ENCODE results near the gene PCTP.

DNA sequence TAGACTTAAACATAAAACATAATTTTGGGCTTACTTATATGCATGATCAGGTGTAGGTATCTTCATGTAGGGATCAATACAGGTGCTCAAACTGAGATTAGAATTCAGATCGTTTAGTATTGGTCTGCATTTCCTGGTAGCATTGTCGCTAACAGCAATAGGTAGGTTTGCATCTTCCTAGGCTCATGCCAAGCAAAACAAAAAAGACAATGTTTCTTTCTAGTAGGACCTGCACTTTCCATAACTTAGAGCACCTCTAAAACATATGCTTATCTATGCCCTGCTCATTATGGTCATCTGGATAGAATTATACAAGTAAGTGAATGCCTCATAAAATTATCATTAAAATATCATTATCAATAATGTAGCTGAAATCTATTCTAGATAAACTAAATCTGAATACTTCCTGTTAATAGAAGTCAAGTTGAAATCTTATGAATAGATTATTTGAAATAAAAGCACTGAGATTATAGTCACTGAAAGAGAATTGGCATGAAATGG, 26.7 kb downstream of the PCTP start:
- TF ChIP-seq EZH2phosphoT487 (IDR thresholded peaks at IDR 0.05; ENCODE audit: low read depth): no peak
- TF ChIP-seq, protein P1, sequence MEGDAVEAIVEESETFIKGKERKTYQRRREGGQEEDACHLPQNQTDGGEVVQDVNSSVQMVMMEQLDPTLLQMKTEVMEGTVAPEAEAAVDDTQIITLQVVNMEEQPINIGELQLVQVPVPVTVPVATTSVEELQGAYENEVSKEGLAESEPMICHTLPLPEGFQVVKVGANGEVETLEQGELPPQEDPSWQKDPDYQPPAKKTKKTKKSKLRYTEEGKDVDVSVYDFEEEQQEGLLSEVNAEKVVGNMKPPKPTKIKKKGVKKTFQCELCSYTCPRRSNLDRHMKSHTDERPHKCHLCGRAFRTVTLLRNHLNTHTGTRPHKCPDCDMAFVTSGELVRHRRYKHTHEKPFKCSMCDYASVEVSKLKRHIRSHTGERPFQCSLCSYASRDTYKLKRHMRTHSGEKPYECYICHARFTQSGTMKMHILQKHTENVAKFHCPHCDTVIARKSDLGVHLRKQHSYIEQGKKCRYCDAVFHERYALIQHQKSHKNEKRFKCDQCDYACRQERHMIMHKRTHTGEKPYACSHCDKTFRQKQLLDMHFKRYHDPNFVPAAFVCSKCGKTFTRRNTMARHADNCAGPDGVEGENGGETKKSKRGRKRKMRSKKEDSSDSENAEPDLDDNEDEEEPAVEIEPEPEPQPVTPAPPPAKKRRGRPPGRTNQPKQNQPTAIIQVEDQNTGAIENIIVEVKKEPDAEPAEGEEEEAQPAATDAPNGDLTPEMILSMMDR (IDR thresholded peaks at IDR 0.05; ENCODE audit: low read depth, low read length): no peak

Data from OCI-LY3 (cell line).